Liver (tissue), 3 donors: ENCODE measurements around the gene ERBB4.

ENCODE experiments used
- JUND ChIP-seq, 2 donors: IDR thresholded peaks; 2 replicates each; pipeline ENCODE4 v1.6.1; 2016; ENCODE audit warnings: antibody characterized with exemption in 2 of 2
- SP1 ChIP-seq: IDR thresholded peaks from 2 replicates; pipeline ENCODE4 v1.6.1; 2018; ENCODE audit warnings: antibody characterized with exemption, mild to moderate bottlenecking
- TAF1 ChIP-seq: conservative IDR thresholded peaks from 2 replicates; pipeline ENCODE4 v1.6.1; 2016; ENCODE audit warnings: antibody characterized with exemption, mild to moderate bottlenecking
- YY1 ChIP-seq: IDR thresholded peaks from 2 replicates; pipeline ENCODE4 v1.6.1; 2016; ENCODE audit warnings: antibody characterized with exemption, mild to moderate bottlenecking
- TF ChIP-seq, protein P1 (sequence below): fragments of 150-350 bp; IDR thresholded peaks from 2 replicates; pipeline ENCODE4 v1.5.1; 2017; ENCODE audit warnings: improper control_type of control experiment, low read depth, low read length; ENCODE audit not compliant: missing input control
- donor health status: healthy.
- donor health status: healthy.

GRCh38 chr2:212414767-212415211 is 123.8 kb downstream of the ERBB4 start:
- TF ChIP-seq, protein P1, sequence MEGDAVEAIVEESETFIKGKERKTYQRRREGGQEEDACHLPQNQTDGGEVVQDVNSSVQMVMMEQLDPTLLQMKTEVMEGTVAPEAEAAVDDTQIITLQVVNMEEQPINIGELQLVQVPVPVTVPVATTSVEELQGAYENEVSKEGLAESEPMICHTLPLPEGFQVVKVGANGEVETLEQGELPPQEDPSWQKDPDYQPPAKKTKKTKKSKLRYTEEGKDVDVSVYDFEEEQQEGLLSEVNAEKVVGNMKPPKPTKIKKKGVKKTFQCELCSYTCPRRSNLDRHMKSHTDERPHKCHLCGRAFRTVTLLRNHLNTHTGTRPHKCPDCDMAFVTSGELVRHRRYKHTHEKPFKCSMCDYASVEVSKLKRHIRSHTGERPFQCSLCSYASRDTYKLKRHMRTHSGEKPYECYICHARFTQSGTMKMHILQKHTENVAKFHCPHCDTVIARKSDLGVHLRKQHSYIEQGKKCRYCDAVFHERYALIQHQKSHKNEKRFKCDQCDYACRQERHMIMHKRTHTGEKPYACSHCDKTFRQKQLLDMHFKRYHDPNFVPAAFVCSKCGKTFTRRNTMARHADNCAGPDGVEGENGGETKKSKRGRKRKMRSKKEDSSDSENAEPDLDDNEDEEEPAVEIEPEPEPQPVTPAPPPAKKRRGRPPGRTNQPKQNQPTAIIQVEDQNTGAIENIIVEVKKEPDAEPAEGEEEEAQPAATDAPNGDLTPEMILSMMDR = no peak
- no peak for TF ChIP-seq SP1
- no peak for TF ChIP-seq JUND (IDR thresholded peaks at IDR 0.05)
- no peak for TF ChIP-seq YY1
- no peak for TF ChIP-seq TAF1
